GM12891 (cell line): ENCODE data around the gene PTPN3.

ENCODE experiments used
- POLR2A ChIP-seq: IDR thresholded peaks from 2 replicates; pipeline ENCODE4 v1.6.1; 2011; ENCODE audit warnings: low read depth, low read length, control low read depth
- POU2F2 ChIP-seq: IDR thresholded peaks from 2 replicates; pipeline ENCODE4 v1.6.1; 2011; ENCODE audit warnings: low read depth, mild to moderate bottlenecking, control low read depth, low read length, moderate library complexity

GRCh38 chr9:109329638-109330258, 168.4 kb downstream of the PTPN3 start:
- TF ChIP-seq POU2F2 (no peak), POLR2A (no peak)
